HG02885 (cell line): ENCODE measurements around the gene MUC12.
"Not testable (repeated sequence)": the region's sequence is repeated elsewhere in the genome, so short reads cannot be mapped to it uniquely, and the experiment has no call there.

ENCODE experiments used
- ATAC-seq: cut with Tn5 transposase; IDR thresholded peaks from one replicate; pipeline ENCODE4 v1.9.1; 2021; ENCODE audit warnings: mild to moderate bottlenecking; ENCODE audit not compliant: unreplicated experiment, poor library complexity

MUC12 gene, protein sequence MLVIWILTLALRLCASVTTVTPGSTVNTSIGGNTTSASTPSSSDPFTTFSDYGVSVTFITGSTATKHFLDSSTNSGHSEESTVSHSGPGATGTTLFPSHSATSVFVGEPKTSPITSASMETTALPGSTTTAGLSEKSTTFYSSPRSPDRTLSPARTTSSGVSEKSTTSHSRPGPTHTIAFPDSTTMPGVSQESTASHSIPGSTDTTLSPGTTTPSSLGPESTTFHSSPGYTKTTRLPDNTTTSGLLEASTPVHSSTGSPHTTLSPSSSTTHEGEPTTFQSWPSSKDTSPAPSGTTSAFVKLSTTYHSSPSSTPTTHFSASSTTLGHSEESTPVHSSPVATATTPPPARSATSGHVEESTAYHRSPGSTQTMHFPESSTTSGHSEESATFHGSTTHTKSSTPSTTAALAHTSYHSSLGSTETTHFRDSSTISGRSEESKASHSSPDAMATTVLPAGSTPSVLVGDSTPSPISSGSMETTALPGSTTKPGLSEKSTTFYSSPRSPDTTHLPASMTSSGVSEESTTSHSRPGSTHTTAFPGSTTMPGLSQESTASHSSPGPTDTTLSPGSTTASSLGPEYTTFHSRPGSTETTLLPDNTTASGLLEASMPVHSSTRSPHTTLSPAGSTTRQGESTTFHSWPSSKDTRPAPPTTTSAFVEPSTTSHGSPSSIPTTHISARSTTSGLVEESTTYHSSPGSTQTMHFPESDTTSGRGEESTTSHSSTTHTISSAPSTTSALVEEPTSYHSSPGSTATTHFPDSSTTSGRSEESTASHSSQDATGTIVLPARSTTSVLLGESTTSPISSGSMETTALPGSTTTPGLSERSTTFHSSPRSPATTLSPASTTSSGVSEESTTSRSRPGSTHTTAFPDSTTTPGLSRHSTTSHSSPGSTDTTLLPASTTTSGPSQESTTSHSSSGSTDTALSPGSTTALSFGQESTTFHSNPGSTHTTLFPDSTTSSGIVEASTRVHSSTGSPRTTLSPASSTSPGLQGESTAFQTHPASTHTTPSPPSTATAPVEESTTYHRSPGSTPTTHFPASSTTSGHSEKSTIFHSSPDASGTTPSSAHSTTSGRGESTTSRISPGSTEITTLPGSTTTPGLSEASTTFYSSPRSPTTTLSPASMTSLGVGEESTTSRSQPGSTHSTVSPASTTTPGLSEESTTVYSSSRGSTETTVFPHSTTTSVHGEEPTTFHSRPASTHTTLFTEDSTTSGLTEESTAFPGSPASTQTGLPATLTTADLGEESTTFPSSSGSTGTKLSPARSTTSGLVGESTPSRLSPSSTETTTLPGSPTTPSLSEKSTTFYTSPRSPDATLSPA (N-terminal part only)

DNA sequence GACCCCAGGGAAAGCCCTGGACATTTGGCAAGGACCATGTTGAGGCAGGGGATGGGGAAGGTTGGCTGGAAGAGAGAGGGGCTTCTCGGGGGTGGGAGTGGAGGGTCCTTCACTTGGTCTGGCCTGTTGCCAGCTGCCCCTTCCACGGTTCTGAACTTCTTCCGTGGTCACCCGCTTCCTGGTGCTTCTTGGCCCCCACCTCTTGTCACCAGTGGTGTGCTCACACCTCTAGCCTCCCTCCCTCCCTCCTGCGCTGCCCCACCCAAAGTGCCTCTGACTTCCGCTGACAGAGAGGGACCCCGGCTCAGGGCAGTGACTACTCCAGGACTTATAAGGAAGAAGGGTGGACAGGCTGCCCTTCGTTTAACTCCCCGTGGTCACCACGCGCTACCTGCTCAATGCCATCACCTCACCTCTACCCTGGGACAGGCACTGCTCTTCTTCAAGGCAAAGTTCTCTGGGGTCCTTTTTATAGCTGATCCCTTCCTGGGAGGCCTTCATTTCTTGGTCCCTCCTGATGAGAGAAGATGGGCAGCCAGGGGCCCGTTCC is at the start of gene MUC12:
Gene MUC12, plus strand, starts transcription at position 500 of the 550 bp plus-strand sequence. CDS start 58 bp downstream, outside the sequence.
- ATAC-seq = no peak

DNA sequence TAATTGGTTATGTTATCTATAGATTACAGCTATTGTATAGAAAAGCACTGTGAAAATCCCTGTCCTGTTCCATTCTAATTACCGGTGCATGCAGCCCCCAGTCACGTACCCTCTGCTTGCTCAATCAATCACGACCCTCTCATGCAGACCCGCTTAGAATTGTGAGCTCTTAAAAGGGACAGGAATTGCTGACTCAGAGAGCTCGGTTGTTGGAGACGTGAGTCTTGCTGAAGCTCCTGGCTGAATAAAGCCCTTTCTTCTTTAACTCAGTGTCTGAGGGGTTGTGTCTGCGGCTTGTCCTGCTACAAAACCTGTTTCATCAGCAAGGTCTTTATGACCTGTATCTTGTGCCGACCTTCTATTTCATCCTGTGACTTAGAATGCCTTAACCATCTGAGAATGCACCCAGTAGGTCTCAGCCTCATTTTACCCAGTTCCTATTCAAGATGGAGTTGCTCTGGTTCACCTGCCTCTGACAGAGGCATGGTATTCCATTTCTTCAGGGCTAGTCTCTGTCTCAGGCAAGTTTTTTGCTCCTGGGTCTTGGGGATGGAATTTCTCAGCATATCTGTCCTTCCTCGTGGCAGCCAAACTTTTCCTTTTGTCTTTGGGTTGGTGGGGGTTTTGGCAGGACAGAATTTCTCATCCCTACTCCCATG is 49.5 kb upstream of the MUC12 start:
- ATAC-seq = not testable (repeated sequence)

DNA sequence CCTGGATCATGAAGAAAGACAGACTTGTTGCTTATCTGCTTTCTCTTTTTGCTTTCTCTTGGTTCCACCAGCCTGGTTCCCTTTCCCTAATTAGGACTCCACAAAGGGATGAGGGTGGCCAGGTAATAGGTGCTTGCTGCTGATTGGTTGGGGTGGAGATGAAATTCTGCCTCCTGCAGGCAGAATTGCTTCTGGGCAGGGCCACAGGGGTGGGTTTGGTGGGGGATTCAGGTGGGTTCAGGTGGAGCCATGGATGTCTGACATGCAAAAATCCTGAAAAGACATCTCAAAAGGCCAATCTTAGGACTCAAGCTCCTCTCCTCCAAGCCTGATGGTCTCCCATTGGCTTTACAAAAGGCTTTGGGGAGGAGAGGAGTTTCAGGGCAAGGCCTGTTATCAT is 48.3 kb upstream of the MUC12 start:
- ATAC-seq = no peak

DNA sequence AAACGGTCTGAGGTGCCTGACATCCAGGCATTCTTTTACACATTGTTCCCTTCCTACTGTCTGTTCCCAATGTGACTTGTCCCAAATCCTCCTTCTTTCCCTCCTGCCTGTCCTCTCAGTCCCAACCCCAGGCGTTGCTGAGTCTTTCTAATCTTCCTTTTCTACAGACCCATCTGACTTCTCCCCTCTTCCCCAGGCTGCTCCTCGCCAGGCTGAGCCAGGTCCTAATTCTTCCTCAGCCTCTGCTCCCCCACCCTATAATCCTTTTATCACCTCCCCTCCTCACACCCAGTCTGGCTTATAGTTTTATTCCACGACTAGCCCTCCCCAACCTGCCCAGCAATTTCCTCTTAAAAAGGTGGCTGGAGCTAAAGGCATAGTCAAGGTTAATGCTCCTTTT is 45.7 kb upstream of the MUC12 start:
- not testable (repeated sequence) for ATAC-seq

DNA sequence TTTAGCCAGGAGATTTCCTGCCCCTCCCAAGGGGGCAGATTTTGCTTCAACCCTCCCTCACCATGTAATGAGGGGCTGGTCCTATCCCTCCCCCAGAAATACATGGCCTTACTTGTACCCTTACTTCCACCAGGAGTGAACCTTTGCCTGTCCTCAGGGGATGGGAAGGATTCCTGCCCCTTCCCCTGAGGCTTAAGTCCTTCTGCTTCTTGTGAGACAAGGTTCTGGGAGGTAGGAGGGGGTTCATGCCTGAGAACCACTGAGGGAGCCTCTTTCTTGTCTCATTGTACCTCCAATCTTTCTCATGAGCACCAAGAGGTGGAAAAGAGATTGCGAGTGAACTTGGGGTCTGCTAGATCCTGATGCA is 39.6 kb upstream of the MUC12 start:
- ATAC-seq = no peak

DNA sequence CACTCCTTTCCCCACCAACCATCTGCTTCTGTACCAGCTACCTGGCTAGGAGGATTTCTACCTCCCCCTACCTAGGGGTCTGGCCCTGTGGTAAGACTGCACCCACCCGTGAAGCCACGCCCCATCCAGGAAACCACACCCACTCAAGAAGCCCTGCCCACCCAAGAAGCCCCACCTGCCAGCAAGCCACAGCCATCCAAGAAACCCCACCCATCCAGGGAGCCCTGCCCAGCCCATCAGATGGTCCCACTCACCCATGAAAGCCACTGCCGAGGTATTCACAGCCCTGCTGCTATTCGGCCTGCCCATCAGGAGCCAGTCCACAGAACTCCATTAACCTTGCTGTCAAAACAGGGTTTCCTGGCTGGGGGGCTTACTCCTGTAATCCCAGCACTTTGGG is 35.6 kb upstream of the MUC12 start:
- no peak for ATAC-seq

DNA sequence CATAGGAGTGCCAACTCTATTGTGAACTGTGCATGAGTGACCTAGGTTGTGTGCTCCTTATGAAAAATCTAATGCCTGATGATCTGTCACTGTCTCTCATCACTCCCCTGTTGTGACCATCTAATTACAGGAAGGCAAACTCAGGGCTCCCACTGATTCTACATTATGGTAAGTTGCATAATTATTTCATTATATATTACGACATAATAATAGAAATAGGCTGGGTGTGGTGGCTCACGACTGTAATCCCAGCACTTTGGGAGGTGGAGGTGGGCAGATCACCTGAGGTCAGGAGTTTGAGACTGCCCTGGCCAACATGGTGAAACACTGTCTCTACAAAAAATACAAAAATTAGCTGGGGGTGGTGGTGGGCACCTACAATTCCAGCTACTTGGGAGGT is 34.0 kb upstream of the MUC12 start:
- not testable (repeated sequence) for ATAC-seq

DNA sequence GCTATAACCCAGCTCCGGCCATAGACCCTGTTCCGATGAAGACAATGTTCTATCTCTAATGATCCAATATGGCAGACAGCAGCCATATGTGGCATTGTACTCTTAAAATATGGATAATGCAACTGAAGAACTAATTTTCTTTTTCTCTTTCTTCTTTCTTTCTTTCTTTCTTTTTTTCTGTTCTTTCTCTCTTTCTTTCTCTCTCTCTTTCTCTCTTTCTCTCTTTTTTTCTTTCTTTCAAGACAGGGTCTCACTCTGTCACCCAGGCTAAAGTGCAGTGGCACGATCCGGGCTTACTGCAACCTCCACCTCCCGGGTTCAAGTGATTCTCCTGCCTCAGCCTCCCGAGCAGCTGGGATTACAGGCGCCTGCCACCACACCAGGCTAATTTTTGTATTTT is 33.2 kb upstream of the MUC12 start:
- not testable (repeated sequence) for ATAC-seq

DNA sequence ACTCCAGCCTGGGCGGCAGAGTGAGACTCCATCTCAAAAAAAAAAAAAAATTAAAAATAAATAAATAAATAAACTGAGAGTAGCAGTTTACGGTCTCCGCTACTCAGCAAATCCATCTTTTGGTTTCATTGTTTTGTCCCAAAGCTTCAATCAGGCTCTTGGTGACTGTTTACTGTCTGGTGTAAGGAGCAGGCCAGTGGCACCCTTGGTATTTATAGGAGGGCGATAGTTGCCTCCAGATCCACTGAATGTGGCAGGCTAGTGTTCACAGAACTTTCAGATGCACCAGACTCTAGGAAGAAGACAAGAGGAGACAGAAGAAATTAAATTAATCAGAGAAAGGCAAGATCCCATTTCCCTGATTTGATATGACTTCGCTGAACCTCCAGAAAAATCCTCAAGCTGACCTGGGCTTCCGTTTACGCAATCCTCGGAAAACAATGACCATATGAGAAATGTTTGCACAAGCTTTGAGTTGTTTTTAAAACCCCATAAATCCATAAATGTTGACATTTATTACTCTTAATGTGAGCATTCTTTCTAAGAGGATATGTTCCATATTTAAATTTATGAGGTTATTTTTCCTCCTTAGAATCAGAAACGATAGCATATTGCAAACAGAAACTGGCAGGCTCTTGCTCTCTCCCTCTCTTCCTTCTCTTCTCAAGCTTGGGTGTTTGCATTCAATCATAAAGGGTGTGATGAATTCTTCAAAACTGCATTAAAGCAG is 27.2 kb upstream of the MUC12 start:
- ATAC-seq = no peak

DNA sequence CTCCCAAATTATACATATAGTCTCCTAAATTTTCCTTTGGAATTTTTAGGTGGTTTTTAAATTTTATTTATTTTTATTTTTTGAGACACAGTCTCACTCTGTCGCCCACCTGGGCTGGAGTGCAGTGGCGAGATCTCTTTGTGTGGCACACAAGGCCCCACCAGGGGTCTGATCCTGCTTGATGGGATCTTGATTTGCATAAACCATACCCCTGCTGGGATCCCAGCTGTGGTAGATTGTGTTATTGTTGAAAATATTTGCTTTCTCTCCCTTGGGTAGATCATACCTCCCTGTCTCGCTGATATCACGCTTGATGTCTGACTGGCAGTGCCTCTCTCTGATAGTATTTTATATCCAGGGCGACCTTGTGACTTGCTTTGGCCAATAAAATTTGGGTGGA is 25.7 kb upstream of the MUC12 start:
- ATAC-seq = no peak

DNA sequence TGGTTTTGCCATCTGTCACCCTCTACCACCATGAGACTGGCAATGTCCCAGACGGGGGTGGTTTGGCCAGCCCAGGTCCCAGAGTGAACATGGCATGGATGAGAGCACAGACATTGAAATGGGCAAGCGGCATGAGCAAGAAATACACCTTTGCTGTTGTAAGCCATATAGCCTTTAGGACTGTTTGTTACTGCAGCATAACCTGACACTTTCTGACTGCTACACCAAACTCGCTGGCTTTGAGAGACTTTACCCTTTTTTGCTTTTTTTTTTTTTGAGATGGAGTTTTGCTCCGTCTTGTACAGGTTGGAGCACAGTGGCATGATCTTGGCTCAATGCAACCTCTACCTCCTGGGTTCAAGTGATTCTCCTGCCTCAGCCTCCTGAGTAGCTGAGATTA is 25.2 kb upstream of the MUC12 start:
- ATAC-seq = no peak

DNA sequence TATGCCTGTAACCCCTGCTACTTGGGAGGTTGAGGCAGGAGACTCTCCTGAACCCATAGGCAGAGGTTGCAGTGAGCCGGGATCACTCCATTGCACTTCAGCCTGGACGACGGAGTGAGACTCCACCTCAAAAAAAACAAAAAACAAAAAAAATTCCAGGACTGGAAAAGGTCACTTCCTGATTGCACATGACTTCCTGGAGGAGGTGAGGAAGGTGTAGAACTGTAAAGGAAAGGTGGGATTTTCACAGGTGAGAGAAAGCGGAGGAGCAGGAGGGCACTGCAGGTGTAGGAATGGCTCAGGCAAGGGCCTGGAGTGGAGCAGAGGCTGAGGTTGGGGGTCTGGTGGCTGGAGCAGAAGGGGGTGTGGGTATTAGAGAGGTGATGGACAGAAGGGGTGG is 23.3 kb upstream of the MUC12 start:
- no peak for ATAC-seq

DNA sequence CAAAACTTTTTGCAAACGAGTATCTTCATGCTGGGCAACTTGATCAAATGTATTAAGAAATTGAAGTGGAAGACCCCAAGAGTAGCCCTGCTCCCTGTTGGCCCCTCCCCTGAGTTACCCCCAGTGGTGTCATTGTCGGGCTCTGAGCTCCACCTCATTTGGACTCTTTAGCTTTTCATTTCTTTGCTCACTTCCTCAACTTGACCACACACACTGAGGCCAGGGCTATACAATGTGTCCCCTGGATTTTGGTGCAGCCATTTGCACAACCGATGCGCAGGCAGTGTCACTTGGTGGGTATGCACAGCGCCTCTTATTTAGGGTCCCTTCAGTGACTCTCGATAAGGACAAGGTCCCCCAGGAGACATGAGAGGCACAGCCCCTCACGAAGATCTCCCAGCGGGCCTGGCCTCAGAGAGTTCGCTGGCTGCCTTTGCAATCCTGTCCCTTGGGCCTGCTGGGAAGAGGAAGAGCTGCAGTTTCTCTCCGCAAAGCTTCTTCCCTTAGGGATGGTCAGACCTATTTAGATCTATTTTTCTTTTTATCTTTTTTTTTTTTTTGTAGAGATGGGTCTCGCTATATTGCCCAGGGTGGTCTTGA is 22.5 kb upstream of the MUC12 start:
- ATAC-seq = no peak

DNA sequence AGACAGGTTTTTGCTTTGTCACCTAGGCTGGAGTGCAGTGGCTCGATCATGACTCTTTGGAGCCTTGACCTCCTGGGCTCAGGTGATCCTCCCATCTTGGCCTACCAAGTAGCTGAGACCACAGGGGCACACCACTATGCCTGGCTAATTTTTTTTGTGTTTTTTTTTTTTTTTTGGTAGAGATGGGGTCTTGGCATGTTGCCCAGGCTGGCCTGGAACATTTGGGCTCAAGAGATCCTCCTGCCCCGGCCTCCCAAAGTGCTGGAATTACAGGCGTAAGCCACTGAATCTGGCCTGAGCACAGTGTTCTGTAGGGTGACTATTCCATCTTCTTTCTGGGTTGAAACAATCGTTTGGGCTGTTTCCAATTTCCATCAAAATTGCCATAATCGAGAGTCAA is 21.6 kb upstream of the MUC12 start:
- ATAC-seq = no peak

DNA sequence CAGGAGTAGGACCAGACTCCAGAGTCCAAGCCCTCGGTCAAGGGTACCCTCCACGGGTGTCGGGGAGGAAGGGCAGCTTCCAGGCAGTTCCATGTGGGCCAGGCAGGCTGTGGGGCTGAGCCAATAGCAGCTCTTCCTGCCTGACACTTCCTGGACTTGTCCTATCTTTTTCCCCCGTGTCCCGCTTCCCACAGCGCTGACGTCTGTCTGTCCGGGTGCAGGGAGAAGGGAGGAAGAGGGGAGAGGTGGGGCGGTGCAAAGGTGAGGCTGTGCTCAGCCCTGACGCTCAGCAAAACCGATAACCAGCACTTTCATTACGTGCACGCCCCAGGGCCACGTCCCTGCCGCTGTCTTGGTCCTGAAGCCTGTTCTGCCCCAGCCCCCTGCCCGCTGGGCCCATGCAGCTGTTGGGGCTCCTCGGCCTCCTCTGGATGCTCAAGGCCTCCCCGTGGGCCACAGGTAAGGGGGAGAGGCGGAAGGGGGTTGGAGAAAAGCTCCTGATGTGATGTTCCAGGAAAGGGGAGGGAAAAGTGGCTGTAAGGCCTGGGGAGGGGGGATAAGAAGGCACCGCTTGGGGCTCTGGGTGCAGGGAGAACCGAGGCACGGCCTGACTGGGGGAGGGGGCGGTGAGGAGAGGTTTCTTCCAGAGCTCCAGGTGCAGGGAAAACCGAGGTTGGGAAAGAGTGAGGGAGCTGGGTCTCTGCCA is 20.0 kb upstream of the MUC12 start, which contains the start of gene MUC3A:
Gene MUC3A, plus strand, starts transcription at position 308 of the 706 bp plus-strand sequence. Its CDS starts 91 bp downstream, at position 399.
- ATAC-seq = no peak

DNA sequence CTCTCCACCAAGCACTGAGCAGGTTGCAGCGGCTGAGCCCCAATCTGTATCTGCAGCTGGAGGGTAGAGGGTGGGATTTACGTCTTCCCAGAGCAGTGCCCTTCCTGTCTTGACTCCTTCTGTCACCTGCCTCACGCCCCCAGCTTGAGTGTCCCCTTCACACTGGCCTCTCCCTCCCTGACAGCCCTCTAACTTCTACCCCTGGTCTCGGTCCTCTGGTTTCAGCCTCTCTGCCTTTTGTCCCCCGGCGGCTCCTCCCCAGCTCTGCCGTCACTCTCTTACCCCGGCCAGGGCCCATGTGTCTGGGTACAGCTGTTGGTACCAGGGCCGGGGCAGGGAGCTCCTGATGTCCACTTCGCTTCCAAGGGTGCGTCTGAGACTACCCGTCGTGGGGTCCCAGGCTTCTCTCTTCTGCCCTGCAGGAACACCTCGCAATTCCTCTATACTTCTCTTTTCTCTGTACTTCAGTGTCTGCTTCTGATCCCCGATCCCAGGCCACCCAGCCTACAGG is 19.4 kb upstream of the MUC12 start:
- ATAC-seq = no peak

DNA sequence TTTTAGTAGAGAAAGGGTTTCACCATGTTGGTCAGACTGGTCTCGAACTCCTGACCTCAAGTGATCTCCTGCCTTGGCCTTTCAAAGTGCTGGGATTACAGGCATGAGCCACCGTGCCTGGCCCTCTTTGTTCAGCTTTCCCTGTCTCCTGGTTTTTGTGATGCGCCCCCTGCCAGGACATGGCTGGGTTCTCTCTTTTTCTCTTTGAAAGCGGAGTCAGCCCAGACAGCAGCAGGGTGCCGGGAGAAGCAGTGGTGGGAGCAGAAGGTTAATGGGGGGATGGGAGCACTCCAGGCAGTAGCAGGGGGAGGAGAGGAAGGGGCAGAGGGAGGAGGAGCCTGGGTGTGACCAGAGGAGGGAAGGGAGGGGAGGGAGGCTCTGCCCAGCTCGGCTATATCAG is 18.2 kb upstream of the MUC12 start:
- ATAC-seq = no peak
